HG03175 (cell line): ENCODE results near the gene BABAM2.
"Not testable (repeated sequence)": the region's sequence is repeated elsewhere in the genome, so short reads cannot be mapped to it uniquely, and the experiment has no call there.

Experiments
- ATAC-seq: cut with Tn5 transposase; IDR thresholded peaks from one replicate; pipeline ENCODE4 v1.9.1; 2021; ENCODE audit warnings: mild to moderate bottlenecking, moderate library complexity; ENCODE audit not compliant: unreplicated experiment

BABAM2 gene

DNA sequence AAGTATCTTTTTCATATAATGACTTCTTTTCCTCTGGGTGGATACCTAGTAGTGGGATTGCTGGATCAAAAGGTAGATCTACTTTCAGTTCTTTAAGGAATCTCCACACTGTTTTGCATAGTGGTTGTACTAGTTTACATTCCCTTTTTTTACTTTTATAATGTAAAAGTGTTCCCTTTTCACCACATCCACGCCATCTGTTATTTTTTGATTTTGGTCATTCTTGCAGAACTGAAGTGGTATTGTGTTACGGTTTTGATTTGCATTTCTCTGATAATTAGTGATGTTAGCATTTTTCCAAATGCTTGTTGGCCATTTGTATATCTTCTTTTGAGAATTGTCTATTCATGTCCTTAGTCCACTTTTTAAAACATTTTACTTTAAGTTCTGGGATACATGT, 127.9 kb downstream of the BABAM2 start:
- ATAC-seq: not testable (repeated sequence)

DNA sequence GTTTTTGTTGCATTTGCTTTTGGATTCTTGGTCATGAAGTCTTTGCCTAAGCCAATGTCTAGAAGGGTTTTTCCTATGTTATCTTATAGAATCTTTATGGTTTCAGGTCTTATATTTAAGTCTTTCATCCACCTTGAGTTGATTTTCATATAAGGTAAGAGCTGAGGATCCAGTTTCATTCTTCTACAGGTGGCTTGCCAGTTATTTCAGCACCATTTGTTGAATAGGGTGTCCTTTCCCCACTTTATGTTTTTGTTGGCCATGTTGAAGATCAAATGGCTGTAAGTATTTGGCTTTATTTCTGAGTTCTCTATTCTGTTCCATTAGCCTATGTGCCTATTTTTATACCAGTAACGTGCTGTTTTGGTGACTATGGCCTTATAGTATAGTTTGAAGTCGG, 129.0 kb downstream of the BABAM2 start:
- not testable (repeated sequence) for ATAC-seq

DNA sequence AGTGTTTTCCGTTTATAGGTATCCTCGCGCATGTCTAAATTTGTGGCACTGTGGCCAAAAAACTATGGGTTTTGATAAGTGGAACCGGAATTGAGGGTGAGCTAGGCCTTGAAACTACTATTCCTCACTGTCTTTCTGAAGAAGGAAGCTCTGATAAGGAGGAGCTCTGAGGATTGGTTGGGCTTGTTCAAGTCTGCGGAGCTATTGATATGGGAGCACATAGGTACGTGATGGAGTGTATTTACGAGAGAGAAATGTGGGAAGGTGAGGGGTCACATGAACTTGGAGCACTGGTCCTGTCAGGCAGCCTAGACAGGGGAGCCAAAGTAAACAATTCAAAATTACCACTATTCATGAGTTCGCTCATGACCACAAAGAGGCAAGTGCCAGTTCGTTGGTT, 131.4 kb downstream of the BABAM2 start:
- ATAC-seq: no peak

DNA sequence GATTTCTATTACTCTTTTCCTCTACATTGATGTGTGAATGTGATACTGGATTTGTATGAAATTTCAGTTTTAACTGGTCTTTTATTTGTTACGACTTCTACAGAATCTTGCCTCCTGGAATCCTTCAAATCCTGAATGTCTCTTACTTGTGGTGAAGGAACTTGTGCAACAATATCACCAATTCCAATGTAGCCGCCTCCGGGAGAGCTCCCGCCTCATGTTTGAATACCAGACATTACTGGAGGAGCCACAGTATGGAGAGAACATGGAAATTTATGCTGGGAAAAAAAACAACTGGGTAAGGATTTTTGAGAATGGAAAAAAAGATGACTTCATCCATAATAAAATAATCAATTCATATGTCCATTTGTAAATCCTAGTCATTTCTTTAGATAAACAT, 134.6 kb downstream of the BABAM2 start:
- no peak for ATAC-seq

DNA sequence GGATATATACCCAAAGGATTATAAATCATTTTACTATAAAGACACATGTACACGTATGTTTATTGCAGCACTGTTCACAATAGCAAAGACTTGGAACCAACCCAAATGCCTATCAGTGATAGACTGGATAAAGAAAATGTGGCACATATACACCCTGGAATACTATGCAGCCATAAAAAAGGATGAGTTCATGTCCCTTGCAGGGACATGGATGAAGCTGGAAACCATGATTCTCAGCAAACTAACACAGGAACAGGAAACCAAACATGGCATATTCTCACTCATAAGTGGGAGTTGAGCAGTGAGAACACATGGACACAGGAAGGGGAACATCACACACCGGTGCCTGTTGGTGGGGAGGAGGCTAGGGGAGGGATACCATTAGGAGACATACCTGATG, 135.7 kb downstream of the BABAM2 start:
- ATAC-seq: not testable (repeated sequence)

DNA sequence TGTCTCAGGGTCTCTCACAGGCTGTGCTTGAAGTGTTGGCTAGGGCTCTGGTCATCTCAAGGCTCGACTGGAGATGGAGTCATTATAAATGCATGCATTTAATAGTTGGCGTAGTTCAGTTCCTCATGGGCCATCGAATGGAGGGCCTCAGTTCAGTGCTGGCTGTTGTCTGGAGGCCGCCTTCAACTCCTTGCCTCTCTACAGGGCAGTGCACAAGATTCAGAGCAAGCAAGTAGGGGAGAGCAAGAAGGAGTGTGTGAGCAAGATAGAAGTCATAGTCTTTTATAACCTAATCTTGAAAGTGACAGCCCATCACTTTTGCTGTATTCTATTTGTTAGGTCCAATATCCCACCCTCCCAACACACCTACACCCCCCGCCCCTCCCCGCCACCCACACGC, 137.5 kb downstream of the BABAM2 start:
- ATAC-seq: no peak

DNA sequence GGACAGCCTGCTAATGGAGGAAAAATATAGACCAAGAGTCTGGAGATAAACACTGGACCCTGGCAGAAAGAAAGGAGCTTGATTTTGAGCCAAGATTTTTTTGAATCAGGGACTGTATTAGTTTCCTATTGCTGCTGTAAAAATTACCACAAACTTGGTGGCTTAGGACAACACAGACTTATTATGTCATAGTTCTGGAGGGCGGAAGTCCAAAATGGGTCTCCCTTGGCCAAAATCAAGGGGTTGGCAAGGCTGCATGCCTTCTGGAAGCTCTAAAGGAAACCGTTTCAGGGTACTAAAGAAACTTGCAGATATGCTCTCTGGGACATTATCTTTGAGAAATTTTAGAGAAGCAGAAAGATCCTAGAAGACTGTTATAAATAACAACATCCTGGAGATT, 140.1 kb downstream of the BABAM2 start:
- ATAC-seq: no peak

DNA sequence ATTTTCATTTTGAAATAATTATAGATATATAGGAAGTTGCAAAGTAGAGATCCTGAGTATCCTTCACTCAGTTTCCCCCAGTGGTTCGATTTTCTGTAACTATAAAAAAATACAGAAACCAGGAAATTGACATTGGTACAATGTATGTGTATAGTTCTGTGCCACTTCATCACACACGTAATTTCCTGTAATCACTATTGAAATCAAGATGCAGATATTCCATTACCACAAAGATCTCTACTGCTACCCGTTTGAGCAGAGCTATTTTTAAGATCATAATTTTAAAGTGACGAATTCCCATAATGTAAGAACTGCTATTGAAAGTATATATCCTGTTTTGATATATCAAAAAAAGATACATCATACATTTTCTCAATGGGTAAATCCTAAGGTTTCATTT, 142.3 kb downstream of the BABAM2 start:
- no peak for ATAC-seq

DNA sequence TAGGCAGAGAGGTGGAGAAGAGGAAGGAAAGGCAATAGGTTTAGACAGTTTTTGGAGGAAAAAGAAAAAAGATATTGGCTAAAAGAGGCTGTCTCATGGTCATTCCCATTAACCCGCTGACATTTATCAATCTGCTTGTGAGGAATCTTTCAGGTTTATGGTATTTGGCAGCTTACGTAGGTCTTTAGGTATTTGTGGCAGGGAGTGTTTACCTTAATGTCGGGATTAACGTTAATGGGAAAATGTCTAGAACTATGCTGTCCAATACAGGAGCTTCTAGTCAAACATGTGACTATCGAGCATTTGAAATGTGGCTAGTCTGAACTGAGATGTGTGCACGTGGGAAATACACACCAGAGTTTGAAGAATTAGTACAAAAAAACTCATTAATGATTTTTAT, 144.2 kb downstream of the BABAM2 start:
- no peak for ATAC-seq

DNA sequence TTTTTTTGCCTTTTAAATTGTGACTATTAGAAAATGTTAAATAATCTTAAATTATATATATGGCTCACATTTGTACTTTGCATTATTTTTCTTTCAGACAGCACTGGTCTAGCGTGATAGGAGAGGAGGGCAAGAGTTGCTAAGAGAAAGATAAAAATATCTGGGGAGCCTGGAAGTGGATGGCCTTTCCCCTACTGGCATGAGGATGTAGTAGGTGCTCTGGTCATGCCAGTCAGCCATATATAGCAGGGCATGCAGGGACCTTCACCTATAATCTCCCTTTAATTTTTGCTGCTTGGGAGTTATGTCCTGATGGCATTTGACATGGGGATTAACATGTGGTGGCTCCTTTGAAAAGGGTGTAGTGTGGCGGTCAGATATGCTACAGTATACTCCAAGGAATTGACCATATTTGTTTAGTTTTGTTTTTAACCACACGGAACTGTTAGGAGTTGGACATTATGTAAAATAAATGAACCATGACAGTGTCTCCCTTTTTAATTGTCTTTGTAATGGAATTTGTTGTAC, 144.7 kb downstream of the BABAM2 start:
- no peak for ATAC-seq

DNA sequence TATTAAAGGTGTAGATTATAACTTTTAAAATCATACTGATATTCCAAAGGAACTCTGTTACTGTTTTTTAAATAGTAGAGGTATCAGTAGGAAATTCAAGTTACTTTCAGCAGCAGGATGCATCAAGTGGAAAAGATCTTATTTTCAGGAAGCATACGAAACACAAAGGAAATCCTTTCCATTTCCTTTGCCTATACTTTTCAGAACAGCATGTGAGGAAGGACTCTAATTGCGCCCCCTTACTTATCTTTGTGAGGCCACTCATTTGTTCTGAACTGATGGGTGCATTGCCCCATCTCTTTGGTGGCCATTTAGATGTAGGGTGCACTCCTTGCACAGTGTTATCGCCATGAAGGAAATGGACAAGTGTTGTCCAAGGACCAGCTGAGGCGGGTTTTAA, 145.3 kb downstream of the BABAM2 start:
- no peak for ATAC-seq

DNA sequence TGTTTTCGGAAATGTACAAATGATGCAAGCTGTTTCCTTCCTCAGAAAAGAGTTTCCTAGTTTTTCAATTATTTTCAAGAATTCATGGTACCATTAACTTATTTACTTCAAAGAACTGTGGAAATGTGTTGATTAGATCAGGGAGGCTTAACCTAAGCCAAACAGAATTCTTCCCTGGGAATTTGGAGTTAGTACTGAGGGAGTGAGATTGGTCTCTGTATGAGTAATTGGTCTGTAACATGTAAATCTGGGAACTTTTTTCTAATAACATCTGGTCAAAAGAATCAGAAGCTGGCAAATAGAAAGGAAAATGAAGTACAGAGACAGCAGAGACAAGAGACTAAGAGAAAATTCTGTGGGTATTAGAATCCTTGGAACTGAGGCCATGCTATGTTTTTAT, 145.8 kb downstream of the BABAM2 start:
- ATAC-seq: no peak

DNA sequence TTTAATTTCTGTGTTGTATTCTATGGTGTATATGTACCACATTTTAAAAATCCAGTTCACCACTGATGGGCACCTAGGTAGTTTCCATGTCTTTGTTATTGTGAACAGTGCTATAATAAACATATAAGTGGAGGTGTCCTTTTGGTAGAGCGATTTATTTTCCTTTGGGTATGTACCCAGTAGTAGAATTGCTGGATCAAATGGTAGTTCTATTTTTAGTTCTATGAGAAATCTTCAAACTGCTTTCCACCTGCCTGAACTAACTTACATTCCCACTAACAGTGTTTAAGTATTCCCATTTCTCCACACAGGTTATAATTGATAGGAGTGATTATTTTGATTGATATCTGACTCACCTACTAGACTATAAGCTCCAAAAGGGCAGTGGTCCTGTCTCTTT, 148.2 kb downstream of the BABAM2 start:
- ATAC-seq: no peak

DNA sequence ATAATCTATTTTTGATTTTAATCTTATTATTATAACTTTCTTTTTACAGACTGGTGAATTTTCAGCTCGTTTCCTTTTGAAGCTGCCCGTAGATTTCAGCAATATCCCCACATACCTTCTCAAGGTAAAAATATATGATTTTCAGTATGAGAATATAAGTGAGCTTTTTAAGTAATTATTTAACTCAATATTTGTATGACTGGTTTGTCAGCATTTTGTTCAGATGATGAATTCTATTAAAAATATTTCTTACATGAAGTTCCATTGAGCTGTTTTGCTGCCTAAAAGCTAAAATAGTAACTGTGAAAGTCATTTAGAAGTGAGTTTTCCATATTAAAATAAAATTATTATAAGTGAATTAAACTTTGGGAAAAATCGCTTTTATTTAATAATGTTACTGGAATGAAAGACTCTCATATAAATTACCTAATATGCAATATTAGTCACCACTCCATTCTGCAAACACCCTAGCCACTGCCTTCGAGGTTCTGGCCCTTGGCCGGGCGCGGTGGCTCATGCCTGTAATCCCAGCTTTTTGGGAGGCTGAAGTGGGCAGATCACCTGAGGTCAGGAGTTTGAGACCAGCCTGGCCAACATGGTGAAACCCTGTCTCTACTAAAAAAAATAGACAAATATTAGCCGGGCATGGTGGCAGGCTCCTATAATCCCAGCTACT, 155.3 kb downstream of the BABAM2 start:
- ATAC-seq: no peak

DNA sequence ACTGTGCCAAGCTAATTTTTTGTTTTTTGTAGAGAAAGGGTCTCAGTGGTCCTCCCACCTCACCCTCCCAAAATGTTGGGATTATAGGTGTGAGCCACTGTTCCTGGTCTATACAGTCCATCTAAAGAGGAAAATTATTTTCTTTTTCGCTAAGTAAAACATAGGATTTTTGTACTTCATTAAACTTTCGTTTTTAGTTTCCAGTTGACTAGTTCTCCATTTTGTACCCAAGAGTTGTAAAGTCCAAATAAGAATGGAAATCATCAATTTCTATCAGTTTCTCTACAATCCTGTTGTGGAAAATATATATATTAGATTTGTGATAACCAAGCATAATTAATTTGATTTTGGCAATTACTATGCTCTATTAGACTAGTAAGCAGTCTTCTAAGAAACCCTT, 156.4 kb downstream of the BABAM2 start:
- no peak for ATAC-seq

DNA sequence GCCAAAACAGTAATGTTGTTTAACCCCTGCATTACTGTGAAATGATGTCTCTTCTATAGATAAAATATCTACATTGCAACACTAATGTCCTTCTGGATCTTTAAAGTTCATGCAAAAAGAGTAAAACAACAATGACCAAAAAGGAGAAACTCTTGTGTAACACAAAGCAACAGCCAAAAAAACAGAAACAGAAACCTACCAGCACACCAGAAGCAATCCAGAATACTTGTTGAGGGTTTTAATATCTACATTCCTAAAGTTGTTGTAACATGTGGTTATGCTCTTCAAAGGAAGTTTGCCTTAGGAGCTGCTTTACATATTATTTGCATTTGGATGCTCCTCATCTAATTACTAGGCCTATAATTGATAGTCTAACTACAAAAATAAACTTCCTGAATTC, 157.2 kb downstream of the BABAM2 start:
- no peak for ATAC-seq

DNA sequence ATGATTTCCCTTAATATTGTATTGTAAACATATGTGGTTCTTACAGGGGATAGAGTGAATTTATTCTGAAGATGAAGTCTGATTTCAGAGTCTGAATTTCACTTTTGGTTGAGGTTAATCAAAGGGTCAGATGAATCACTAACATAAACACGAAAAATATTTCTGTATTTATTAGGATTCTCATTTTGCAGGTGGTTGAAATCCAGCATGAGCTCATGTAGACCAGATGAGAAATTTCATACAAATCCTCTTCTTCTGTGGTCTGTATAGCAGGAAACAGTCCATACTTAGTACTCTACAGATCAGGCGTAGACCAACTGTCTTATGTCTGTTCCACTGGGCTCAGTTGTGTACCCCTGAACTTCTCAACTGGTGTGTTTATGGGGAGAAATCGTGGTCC, 157.8 kb downstream of the BABAM2 start:
- no peak for ATAC-seq

DNA sequence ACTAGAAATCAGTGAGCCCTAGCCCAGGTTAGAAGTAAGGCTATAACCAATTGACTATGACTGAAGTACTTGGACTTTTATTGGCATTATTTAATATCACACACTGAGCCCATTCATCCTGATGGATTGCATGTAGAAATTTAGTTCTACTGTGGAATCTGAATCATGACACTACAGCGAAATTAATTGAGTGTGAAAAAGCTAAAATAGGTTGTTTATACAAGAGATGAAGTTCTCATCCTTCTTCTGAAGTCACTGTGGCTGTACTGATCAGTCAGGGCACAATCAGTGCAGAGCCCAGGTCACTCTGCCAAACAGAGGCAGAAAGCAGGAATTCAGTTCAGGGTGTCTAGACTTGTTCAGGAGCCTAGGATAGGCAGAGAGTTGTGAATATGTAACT, 158.9 kb downstream of the BABAM2 start:
- no peak for ATAC-seq

DNA sequence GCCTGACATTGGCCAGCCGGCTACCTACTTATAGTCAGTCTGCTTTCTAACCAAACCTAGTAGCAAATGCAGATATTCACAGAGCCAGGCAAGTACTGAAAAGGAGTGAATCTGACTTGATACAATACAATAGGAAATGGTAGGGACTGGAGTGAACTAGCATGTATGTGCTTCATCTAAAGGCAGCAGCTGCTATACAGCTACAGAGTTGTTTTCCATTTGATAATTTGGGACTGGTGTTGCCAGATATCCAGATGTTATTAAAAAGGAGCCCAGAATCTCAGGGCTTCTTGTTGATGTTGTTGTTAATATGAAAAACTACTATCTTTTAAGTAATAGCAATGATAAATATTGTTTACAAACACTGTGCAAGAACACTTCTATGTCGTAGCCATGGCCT, 159.4 kb downstream of the BABAM2 start:
- ATAC-seq: no peak

DNA sequence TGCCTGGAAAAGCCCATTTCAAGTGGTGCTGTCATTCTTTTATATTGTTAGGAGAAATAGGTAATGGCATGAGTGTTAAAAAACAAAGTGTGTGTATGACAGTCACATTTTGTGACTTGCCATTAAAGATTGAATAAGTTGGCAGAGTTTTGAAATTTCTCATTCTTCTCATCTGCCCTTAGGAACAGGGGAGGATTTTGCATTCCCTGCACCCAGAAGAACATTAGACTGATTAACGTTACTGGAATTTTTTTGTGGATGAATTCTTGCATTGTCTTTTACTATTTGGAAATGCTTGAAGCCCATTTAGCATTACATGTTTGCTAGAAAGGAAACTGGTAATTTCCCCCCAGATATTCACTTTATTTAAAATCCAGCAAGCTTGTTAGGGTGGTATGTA, 162.2 kb downstream of the BABAM2 start:
- no peak for ATAC-seq

DNA sequence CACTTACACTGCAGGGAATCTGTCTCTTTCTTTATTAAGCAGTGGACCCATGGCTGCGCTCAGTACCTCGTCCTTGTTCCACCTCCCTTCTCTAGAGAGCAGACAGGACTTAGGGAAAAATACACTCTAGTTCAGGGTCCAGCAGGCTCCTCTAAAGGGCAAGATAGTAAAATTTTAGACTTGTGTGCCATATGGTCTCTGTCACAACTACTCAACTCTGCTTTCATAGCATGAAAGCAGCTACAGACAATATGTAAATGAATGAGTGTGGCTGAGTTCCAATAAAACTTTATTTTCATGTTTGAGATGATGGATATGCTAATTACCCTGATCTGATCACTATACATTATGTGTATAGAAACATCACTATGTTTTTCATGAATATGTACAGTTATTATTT, 163.1 kb downstream of the BABAM2 start:
- no peak for ATAC-seq

DNA sequence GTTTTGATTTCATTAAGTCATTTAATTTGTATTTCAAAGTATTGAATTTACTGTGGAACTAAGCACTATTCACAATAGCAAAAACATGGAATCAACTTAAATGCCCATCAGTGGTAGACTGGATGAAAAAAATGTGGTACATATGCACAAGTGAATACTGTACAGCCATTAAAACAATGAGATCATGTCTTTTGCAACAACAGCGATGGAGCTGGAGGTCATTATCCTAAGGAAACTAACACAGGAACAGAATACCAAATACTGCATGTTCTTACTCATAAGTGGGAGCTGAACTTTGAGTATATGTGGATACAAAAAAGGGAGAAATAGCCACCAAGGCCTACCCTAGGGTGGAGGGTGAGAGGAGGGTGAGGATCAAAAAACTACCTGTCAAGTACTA, 164.4 kb downstream of the BABAM2 start:
- no peak for ATAC-seq

DNA sequence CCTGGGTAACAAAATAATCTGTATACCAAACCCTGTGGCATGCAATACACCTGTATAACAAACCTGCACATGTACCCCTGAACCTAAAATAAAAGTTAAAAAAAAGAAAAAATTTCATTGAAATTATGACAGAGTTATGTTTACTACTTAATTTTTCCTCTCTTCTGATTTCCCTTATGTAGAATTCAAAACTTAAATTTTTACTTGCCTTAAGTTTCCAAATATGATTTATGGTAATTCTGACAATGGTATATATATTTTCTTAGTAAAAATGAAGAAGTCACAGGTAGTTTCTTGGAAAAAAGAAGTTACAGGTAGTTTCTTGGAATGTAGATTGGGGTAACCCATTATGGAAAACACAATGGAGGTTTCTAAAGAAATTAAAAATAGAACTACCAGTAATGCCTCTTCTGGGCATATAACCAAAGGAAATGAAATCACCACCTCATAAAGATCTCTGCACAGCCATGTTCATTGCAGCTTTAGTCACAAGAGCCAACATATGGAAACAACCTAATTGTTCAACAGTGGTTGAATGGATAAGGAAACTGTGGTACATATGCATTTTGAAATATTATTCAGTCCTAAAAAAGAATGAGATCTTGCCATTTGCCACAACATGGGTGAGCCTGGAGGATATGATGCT, 164.9 kb downstream of the BABAM2 start:
- no peak for ATAC-seq
